ENCODE measurements around the gene E2F1. TPM values are rescaled to one million over a fixed set of nuclear protein-coding genes. Genes with fewer than 3 reads are reported as not detected.

The E2F1 gene
- total and polyA plus RNA-seq, 7 donors, result 0.33 to 13.1 (median 1.7) TPM

- Histone ChIP-seq H3K27ac (no peak overlapping the region), H3K4me1 (no peaks in the 10 kb centered on the region), H3K27me3 (no peaks in the 10 kb centered on the region), H3K9me3 (no peaks in the 10 kb centered on the region), H3K36me3 (peaks cover 7 to 89% (median 22%) of the 10 kb centered on the region in 4 donors), H3K4me3 (no peak overlapping the region)
- TF ChIP-seq EP300 (IDR thresholded peaks at IDR 0.05), result no peak
- TF ChIP-seq POLR2A (IDR thresholded peaks at IDR 0.05), result no peak
- TF ChIP-seq, protein P1, sequence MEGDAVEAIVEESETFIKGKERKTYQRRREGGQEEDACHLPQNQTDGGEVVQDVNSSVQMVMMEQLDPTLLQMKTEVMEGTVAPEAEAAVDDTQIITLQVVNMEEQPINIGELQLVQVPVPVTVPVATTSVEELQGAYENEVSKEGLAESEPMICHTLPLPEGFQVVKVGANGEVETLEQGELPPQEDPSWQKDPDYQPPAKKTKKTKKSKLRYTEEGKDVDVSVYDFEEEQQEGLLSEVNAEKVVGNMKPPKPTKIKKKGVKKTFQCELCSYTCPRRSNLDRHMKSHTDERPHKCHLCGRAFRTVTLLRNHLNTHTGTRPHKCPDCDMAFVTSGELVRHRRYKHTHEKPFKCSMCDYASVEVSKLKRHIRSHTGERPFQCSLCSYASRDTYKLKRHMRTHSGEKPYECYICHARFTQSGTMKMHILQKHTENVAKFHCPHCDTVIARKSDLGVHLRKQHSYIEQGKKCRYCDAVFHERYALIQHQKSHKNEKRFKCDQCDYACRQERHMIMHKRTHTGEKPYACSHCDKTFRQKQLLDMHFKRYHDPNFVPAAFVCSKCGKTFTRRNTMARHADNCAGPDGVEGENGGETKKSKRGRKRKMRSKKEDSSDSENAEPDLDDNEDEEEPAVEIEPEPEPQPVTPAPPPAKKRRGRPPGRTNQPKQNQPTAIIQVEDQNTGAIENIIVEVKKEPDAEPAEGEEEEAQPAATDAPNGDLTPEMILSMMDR (IDR thresholded peaks at IDR 0.05), result no peak
- TF ChIP-seq POLR2AphosphoS5 (IDR thresholded peaks at IDR 0.05), result no peak
- intact Hi-C loops (cut with DNase I), result no loop called here
- no peak for DNase-seq
- 93 to 94% methylated on average over 5 of the region's 5 CpGs for WGBS, 2 donors
These were observed 56.2 kb downstream of the E2F1 start for GRCh38 chr20:33629979-33630378.

GRCh38 chr20:33629533-33629932 is 56.7 kb downstream of the E2F1 start:
- Histone ChIP-seq H3K27ac (no peak overlapping the region), H3K4me3 (no peak overlapping the region), H3K27me3 (no peaks in the 10 kb centered on the region), H3K36me3 (peaks cover 11 to 91% (median 23%) of the 10 kb centered on the region in 4 donors), H3K9me3 (no peaks in the 10 kb centered on the region), H3K4me1 (no peaks in the 10 kb centered on the region)
- intact Hi-C loops (cut with DNase I), result no loop called here
- DNase-seq, result no peak
- 96 to 97% methylated on average over 10 of the region's 10 CpGs for WGBS, 2 donors
- TF ChIP-seq EP300 (IDR thresholded peaks at IDR 0.05) (no peak), POLR2A (IDR thresholded peaks at IDR 0.05) (no peak), POLR2AphosphoS5 (IDR thresholded peaks at IDR 0.05) (no peak)
- TF ChIP-seq, protein P1 (IDR thresholded peaks at IDR 0.05), result no peak

- H3K36me3 ChIP-seq, result peaks cover 14 to 91% (median 23%) of the 10 kb centered on the region in 4 donors
- intact Hi-C loops (cut with DNase I), result no loop called here
These were observed 58.5 kb downstream of the E2F1 start for GRCh38 chr20:33627577-33628216.

DNA sequence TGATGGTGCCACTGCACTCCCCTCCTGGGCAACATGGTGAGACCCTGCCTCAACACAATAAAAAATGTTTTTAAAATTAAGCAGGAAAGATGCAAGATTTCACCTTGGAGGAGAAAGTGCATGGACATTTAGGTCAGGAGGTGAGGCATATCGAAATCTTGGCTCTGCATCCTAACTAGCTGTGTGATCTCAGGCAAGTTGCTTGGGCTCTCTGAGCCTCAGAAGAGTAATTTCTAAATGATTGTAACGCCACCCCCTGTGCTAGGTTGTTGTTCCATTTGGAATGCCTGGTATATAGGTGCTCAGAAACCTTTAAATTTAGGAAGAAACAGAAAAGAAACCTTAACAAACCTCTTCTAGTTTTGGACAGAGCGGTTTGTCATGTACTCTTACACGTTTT is 60.0 kb downstream of the E2F1 start:
- Histone ChIP-seq H3K4me1 (no peaks in the 10 kb centered on the region), H3K27ac (no peak overlapping the region), H3K36me3 (peaks cover 14 to 85% (median 16%) of the 10 kb centered on the region in 4 donors), H3K27me3 (no peaks in the 10 kb centered on the region), H3K9me3 (no peaks in the 10 kb centered on the region), H3K4me3 (no peak overlapping the region)
- WGBS, 2 donors, result 97 to 98% methylated on average over 4 of the region's 4 CpGs
- intact Hi-C loops (cut with DNase I), result no loop called here
- TF ChIP-seq POLR2A (IDR thresholded peaks at IDR 0.05) (no peak), EP300 (IDR thresholded peaks at IDR 0.05) (no peak), POLR2AphosphoS5 (IDR thresholded peaks at IDR 0.05) (no peak)
- TF ChIP-seq, protein P1 (IDR thresholded peaks at IDR 0.05), result no peak
- no peak for DNase-seq

More at GRCh38 chr20:33627577-33628216, 58.5 kb downstream of the E2F1 start:
- no peak for DNase-seq
- Histone ChIP-seq H3K27me3 (no peaks in the 10 kb centered on the region), H3K27ac (no peak overlapping the region), H3K4me3 (no peak overlapping the region), H3K4me1 (no peaks in the 10 kb centered on the region), H3K9me3 (no peaks in the 10 kb centered on the region)
- whole genome bisulfite sequencing, 2 donors, result 96 to 98% methylated on average over 4 of the region's 4 CpGs
- TF ChIP-seq POLR2AphosphoS5 (IDR thresholded peaks at IDR 0.05) (no peak), EP300 (IDR thresholded peaks at IDR 0.05) (no peak), POLR2A (IDR thresholded peaks at IDR 0.05) (no peak)
- TF ChIP-seq, protein P1 (IDR thresholded peaks at IDR 0.05), result no peak

Other genes with a start within 250 kb of the E2F1 start
- 10 to 100 TPM; 29.3 to 42.7 (median 33.4) TPM for gene SNTA1, start 242.6 kb downstream of the E2F1 start, total RNA-seq
- 1 to 10 TPM; 5.8 to 7.8 (median 6.1) TPM for gene SNTA1, start 242.6 kb downstream of the E2F1 start, polyA plus RNA-seq
- gene CBFA2T2, start 196.3 kb downstream of the E2F1 start, total RNA-seq, result 10 to 100 TPM; 17.1 to 26.0 (median 20.9) TPM
- 10 to 100 TPM in 1 of 3 donors, 1 to 10 TPM in 2; 5.4 to 12.7 (median 6.5) TPM for gene CBFA2T2, start 196.3 kb downstream of the E2F1 start, polyA plus RNA-seq
- under 1 TPM in 1 of 4 donors, not detected in 3; 0.66 TPM for gene C20orf144, start 24.1 kb downstream of the E2F1 start, total RNA-seq
- gene C20orf144, start 24.1 kb downstream of the E2F1 start, polyA plus RNA-seq, result under 1 TPM in 1 of 3 donors, not detected in 2; 0.12 TPM
- 1 to 10 TPM in 1 of 4 donors, under 1 TPM in 3; 0.54 to 1.1 (median 0.61) TPM for gene ACTL10, start 19.4 kb downstream of the E2F1 start, total RNA-seq
- gene ACTL10, start 19.4 kb downstream of the E2F1 start, polyA plus RNA-seq, result 1 to 10 TPM in 2 of 3 donors, under 1 TPM in 1; 0.60 to 4.5 (median 1.6) TPM
- gene NECAB3, start 12.0 kb downstream of the E2F1 start, total RNA-seq, result 10 to 100 TPM; 44.6 to 50.1 (median 48.0) TPM
- 10 to 100 TPM; 27.1 to 30.7 (median 30.0) TPM for gene NECAB3, start 12.0 kb downstream of the E2F1 start, polyA plus RNA-seq
- 1 to 10 TPM; 4.5 to 6.8 (median 6.7) TPM for gene PXMP4, start 33.9 kb upstream of the E2F1 start, total RNA-seq
- gene PXMP4, start 33.9 kb upstream of the E2F1 start, polyA plus RNA-seq, result 1 to 10 TPM; 4.8 to 8.2 (median 5.8) TPM
- gene ZNF341, start 45.6 kb upstream of the E2F1 start, total RNA-seq, result 1 to 10 TPM; 1.2 to 2.5 (median 1.7) TPM
- gene ZNF341, start 45.6 kb upstream of the E2F1 start, polyA plus RNA-seq, result 1 to 10 TPM; 3.0 to 7.9 (median 5.5) TPM
- 100 to 1,000 TPM; 102 to 115 (median 108) TPM for gene CHMP4B, start 125.0 kb upstream of the E2F1 start, total RNA-seq
- 100 to 1,000 TPM; 212 to 394 (median 250) TPM for gene CHMP4B, start 125.0 kb upstream of the E2F1 start, polyA plus RNA-seq